C4-2B (cell line): ENCODE results near the gene TMUB1.

ENCODE experiments used
- CTCF ChIP-seq: fragments of 450-650 bp; conservative IDR thresholded peaks from 2 replicates; pipeline ENCODE4 v1.5.1; 2017; ENCODE audit warnings: mild to moderate bottlenecking
- ZFX ChIP-seq: fragments of 450-650 bp; IDR thresholded peaks from 2 replicates; pipeline ENCODE4 v1.6.1; 2017

GRCh38 chr7:151077705-151078232 lies 5.5 kb downstream of the TMUB1 start:
- TF ChIP-seq CTCF, result no peak
- no peak for TF ChIP-seq ZFX
